HepG2 (cell line): Measurements from ENCODE around the gene TMEM114. TPM values are rescaled to one million over a fixed set of nuclear protein-coding genes. Genes with fewer than 3 reads are reported as not detected.

Experiments used
- ATF7-NPFF ChIP-seq: sonication (generic); formaldehyde crosslinking; IDR thresholded peaks from 2 replicates; pipeline ENCODE4 v1.8.1; 2023; ENCODE audit warnings: mild to moderate bottlenecking, low read depth, missing genetic modification reagents, moderate library complexity
- CC2D1A ChIP-seq: sonication (generic); formaldehyde crosslinking; IDR thresholded peaks from 2 replicates; pipeline ENCODE4 v1.8.1; 2023; ENCODE audit warnings: mild to moderate bottlenecking, missing genetic modification reagents
- KLF12 ChIP-seq: sonication (generic); formaldehyde crosslinking; IDR thresholded peaks from 2 replicates; pipeline ENCODE4 v1.4.0; 2020; ENCODE audit warnings: missing genetic modification reagents, borderline replicate concordance
- MBD4 ChIP-seq: IDR thresholded peaks from 2 replicates; pipeline ENCODE4 v1.6.1; 2012; ENCODE audit warnings: low read length, inconsistent platforms, borderline replicate concordance
- SIX1 ChIP-seq: sonication (generic); formaldehyde crosslinking; IDR thresholded peaks from 2 replicates; pipeline ENCODE4 v1.4.0; 2020; ENCODE audit warnings: missing genetic modification reagents, borderline replicate concordance
- SOX6 ChIP-seq, 2 experiments: fragments of 450-650 bp in 1 of 2; sonication (generic) in 1 of 2; formaldehyde crosslinking in 1 of 2; IDR thresholded peaks; 2 replicates each; pipeline versions ENCODE4 v1.4.0 to v1.6.1; 2017 to 2020; ENCODE audit warnings: antibody characterized with exemption in 1 of 2, mild to moderate bottlenecking in 1 of 2, missing genetic modification reagents in 1 of 2
- TAF1 ChIP-seq: sonication (generic); formaldehyde crosslinking; IDR thresholded peaks from 2 replicates; pipeline ENCODE4 v1.4.0; 2020; ENCODE audit warnings: missing genetic modification reagents
- THYN1 ChIP-seq: sonication (generic); formaldehyde crosslinking; IDR thresholded peaks from 2 replicates; pipeline ENCODE4 v1.8.1; 2023; ENCODE audit warnings: low read depth, mild to moderate bottlenecking, moderate library complexity, missing genetic modification reagents, borderline replicate concordance
- TP53 ChIP-seq: sonication (generic); formaldehyde crosslinking; conservative IDR thresholded peaks from 2 replicates; pipeline ENCODE4 v1.4.0; 2020; ENCODE audit warnings: missing genetic modification reagents
- ZNF20 ChIP-seq: sonication (generic); formaldehyde crosslinking; IDR thresholded peaks from 2 replicates; pipeline ENCODE4 v1.4.0; 2020; ENCODE audit warnings: mild to moderate bottlenecking, moderate library complexity, missing genetic modification reagents
- ZNF205 ChIP-seq: IDR thresholded peaks from 2 replicates; pipeline ENCODE4 v1.6.1; 2018; ENCODE audit warnings: missing biosample characterization, missing genetic modification reagents
- ZNF350 ChIP-seq: sonication (generic); formaldehyde crosslinking; IDR thresholded peaks from 2 replicates; pipeline ENCODE4 v1.4.0; 2020; ENCODE audit warnings: mild to moderate bottlenecking, low read depth, missing genetic modification reagents, borderline replicate concordance
- ZNF441 ChIP-seq: sonication (generic); formaldehyde crosslinking; IDR thresholded peaks from 2 replicates; pipeline ENCODE4 v1.7.0; 2021; ENCODE audit warnings: missing genetic modification reagents, borderline replicate concordance
- ZNF547 ChIP-seq: sonication (generic); formaldehyde crosslinking; IDR thresholded peaks from 2 replicates; pipeline ENCODE4 v1.5.1; 2020; ENCODE audit warnings: mild to moderate bottlenecking, missing genetic modification reagents
- polyA plus RNA-seq, 8 experiments: library from polyadenylated mRNA; depleted of rRNA in 3 of 8; stranded (reverse) in 7 of 8; unstranded in 1 of 8; fragments of >200 nt; fragmentation: Illumina TruSeq in 4 of 8; extraction: Trizol in 4 of 8; gene quantifications; 2 replicates each; pipeline versions ENCODE4 v1.2.1 to v1.2.3, GENCODE V29; 2011 to 2016; ENCODE audit warnings: low read depth in 4 of 8, missing spikeins in 1 of 8, mixed read lengths in 1 of 8; ENCODE audit not compliant: insufficient read depth in 1 of 8
- total RNA-seq, 5 experiments: library from RNA; depleted of rRNA; stranded (reverse); fragments of >200 nt; fragmentation: Illumina TruSeq; extraction: Trizol; gene quantifications; 2 replicates each; pipeline ENCODE4 v1.2.3, GENCODE V29; 2016; ENCODE audit warnings: low read depth in 1 of 5
- TF ChIP-seq, protein P1 (sequence below): sonication (generic); formaldehyde crosslinking; conservative IDR thresholded peaks from 2 replicates; pipeline ENCODE4 v1.4.0; 2020; ENCODE audit warnings: mild to moderate bottlenecking, missing genetic modification reagents, moderate library complexity
- TF ChIP-seq, protein P2 (sequence below): IDR thresholded peaks from 2 replicates; pipeline ENCODE4 v1.6.1; 2016; ENCODE audit warnings: missing compliant biosample characterization, missing genetic modification reagents, borderline replicate concordance
- TF ChIP-seq, protein P3 (sequence below): sonication (generic); formaldehyde crosslinking; IDR thresholded peaks from 2 replicates; pipeline ENCODE4 v1.8.1; 2023; ENCODE audit warnings: mild to moderate bottlenecking, missing genetic modification reagents, borderline replicate concordance
- TF ChIP-seq, protein P4 (sequence below): sonication (generic); formaldehyde crosslinking; IDR thresholded peaks from 2 replicates; pipeline ENCODE4 v1.5.0; 2020; ENCODE audit warnings: missing genetic modification reagents
- TF ChIP-seq, protein P5 (sequence below): sonication (generic); formaldehyde crosslinking; IDR thresholded peaks from 2 replicates; pipeline ENCODE4 v1.5.0; 2020; ENCODE audit warnings: missing genetic modification reagents
- TF ChIP-seq, protein P6 (sequence below): IDR thresholded peaks from 2 replicates; pipeline ENCODE4 v1.6.1; 2016; ENCODE audit warnings: missing biosample characterization, missing genetic modification reagents, low read depth

The TMEM114 gene
- total and polyA plus RNA-seq, 2 of the 13 experiments (the other 11 are each of a cell fraction or from before 2014, with no cell fraction given): not detected

DNA sequence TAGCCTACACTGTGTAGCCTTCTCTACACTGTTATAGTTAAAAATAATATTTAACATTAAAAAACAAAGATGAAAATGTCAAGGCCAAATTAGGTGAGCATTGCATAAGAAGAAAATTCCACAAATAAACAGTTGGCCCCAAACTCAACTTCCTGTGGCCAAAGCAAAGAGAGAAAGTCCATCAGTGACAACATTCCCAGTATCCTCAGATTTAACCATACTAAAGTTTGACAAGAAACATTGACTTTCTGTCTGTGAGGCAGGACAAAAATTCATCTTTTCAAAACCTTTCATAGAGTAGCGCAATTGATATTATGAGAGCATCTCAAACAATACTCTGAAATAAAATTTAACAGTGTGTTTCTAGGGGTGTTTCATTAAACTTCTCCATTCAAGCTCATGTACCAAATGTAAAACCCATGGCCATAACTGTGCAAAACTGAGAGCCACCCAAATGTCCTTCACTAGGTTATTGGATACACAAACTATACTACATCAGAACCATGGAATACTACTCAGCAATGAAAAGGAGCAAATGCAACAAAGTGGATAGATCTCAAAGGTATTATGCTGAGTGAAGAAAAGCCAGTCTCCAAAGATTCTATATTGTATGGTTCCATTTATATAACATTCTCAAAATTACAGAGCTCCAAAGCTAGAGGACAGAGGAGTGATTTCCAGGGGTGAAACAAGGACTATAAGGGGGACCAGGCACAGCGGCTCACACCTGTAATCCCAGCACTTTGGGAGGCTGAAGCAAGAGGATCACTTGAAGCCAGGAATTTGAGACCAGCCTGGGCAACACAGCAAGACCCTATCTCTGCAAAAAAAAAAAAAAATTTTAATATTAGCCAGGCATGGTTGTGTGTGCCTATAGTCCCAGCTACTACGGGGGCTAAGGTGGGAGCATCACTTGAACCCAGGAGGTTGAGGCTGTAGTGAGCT, 38.7 kb downstream of the TMEM114 start (continued):
- TF ChIP-seq THYN1 (CRISPR knock-in tag) (no peak), SOX6 (IDR thresholded peaks at IDR 0.05) (no peak), SOX6 (CRISPR knock-in tag; IDR thresholded peaks at IDR 0.05) (peak; percentile 86), MBD4 (no peak), TAF1 (CRISPR knock-in tag) (no peak), ZNF441 (no peak), ZNF20 (CRISPR knock-in tag) (no peak), ZNF547 (CRISPR knock-in tag) (no peak), ATF7-NPFF (CRISPR knock-in tag) (no peak), TP53 (CRISPR knock-in tag) (no peak), CC2D1A (CRISPR knock-in tag) (0 out of 2 replicates have a peak, but pooled peaks have one; percentile 83), ZNF350 (CRISPR knock-in tag) (no peak), SIX1 (CRISPR knock-in tag) (no peak), ZNF205 (no peak), KLF12 (no peak)
- TF ChIP-seq, protein P1, sequence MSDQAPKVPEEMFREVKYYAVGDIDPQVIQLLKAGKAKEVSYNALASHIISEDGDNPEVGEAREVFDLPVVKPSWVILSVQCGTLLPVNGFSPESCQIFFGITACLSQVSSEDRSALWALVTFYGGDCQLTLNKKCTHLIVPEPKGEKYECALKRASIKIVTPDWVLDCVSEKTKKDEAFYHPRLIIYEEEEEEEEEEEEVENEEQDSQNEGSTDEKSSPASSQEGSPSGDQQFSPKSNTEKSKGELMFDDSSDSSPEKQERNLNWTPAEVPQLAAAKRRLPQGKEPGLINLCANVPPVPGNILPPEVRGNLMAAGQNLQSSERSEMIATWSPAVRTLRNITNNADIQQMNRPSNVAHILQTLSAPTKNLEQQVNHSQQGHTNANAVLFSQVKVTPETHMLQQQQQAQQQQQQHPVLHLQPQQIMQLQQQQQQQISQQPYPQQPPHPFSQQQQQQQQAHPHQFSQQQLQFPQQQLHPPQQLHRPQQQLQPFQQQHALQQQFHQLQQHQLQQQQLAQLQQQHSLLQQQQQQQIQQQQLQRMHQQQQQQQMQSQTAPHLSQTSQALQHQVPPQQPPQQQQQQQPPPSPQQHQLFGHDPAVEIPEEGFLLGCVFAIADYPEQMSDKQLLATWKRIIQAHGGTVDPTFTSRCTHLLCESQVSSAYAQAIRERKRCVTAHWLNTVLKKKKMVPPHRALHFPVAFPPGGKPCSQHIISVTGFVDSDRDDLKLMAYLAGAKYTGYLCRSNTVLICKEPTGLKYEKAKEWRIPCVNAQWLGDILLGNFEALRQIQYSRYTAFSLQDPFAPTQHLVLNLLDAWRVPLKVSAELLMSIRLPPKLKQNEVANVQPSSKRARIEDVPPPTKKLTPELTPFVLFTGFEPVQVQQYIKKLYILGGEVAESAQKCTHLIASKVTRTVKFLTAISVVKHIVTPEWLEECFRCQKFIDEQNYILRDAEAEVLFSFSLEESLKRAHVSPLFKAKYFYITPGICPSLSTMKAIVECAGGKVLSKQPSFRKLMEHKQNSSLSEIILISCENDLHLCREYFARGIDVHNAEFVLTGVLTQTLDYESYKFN (CRISPR knock-in tag): peak; percentile 97
- TF ChIP-seq, protein P2, sequence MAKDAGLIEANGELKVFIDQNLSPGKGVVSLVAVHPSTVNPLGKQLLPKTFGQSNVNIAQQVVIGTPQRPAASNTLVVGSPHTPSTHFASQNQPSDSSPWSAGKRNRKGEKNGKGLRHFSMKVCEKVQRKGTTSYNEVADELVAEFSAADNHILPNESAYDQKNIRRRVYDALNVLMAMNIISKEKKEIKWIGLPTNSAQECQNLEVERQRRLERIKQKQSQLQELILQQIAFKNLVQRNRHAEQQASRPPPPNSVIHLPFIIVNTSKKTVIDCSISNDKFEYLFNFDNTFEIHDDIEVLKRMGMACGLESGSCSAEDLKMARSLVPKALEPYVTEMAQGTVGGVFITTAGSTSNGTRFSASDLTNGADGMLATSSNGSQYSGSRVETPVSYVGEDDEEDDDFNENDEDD: no peak
- TF ChIP-seq, protein P3, sequence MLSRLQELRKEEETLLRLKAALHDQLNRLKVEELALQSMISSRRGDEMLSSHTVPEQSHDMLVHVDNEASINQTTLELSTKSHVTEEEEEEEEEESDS (CRISPR knock-in tag): no peak
- TF ChIP-seq, protein P4, sequence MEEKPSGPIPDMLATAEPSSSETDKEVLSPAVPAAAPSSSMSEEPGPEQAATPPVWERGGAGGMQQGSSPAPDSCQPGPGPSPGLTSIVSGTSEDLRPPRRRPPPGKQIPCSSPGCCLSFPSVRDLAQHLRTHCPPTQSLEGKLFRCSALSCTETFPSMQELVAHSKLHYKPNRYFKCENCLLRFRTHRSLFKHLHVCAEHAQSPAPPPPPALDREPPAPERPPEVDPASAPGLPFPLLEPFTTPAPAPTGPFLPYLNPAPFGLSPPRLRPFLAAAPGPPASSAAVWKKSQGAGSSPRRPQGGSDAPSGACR (CRISPR knock-in tag): peak; percentile 88; the same call in 1 of the 2 replicates
- TF ChIP-seq, protein P5, sequence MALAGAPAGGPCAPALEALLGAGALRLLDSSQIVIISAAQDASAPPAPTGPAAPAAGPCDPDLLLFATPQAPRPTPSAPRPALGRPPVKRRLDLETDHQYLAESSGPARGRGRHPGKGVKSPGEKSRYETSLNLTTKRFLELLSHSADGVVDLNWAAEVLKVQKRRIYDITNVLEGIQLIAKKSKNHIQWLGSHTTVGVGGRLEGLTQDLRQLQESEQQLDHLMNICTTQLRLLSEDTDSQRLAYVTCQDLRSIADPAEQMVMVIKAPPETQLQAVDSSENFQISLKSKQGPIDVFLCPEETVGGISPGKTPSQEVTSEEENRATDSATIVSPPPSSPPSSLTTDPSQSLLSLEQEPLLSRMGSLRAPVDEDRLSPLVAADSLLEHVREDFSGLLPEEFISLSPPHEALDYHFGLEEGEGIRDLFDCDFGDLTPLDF (CRISPR knock-in tag): no peak
- TF ChIP-seq, protein P6, sequence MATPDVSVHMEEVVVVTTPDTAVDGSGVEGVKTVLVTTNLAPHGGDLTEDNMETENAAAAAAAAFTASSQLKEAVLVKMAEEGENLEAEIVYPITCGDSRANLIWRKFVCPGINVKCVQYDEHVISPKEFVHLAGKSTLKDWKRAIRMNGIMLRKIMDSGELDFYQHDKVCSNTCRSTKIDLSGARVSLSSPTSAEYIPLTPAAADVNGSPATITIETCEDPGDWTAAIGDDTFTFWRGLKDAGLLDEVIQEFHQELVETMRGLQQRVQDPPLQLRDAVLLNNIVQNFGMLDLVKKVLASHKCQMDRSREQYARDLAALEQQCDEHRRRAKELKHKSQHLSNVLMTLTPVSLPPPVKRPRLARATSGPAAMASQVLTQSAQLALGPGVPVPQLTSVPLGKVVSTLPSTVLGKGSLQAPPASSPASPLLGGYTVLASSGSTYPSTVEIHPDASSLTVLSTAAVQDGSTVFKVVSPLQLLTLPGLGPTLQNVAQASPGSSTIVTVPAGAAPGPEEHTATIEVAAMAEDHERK (CRISPR knock-in tag): no peak
